SK-N-MC (cell line): ENCODE results near the gene CYP3A4.

Experiments
- EZH2 ChIP-seq: fragments of 200-600 bp; sonication (generic); IDR thresholded peaks from one replicate; pipeline ENCODE4 v1.6.1; 2017; ENCODE audit warnings: antibody characterized with exemption
- POLR2AphosphoS5 ChIP-seq: IDR thresholded peaks from 2 replicates; pipeline ENCODE4 v1.6.1; 2012; ENCODE audit warnings: mild to moderate bottlenecking, low read depth, low read length, borderline replicate concordance

DNA sequence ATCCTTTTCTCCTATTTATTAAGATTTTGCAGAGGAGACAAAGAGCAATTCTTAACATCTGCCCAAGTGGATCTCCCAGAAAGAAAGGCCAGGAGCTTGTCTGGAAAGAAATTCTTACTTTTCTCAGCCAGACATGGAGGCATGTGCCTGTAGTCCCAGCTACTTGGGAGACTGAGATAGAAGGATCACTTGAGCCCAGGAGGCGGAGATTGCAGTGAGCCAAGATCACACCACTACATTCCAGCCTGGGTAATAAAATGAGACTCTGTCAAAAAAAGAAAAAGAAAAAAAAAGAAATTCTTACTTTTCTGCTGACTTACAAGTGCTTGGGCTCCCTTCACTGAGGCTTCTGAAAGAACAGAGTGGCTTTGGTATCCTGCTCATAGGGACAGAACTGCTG lies 41.5 kb upstream of the CYP3A4 start:
- no peak for TF ChIP-seq EZH2
- TF ChIP-seq POLR2AphosphoS5 = no peak
